OCI-LY3 (cell line): ENCODE measurements around the gene ZNF497.
A peak's percentile ranks its signal among the peaks of the same experiment; 100 is the strongest.

Experiments used
- H2AFZ ChIP-seq: fragments of 200-600, 300-600 bp; shearing (Covaris generic); 2 replicates; pipeline ENCODE4 v1.6.0; 2014; ENCODE audit warnings: antibody characterized with exemption, low read depth, low read length
- H3K27ac ChIP-seq: fragments of 200-600, 300-600 bp; sonication (generic); 2 replicates; pipeline ENCODE4 v1.5.1; 2014; ENCODE audit warnings: mild to moderate bottlenecking, low read length, moderate library complexity, mixed read lengths
- H3K27me3 ChIP-seq: fragments of 200-600, 300-600 bp; sonication (generic); 2 replicates; pipeline ENCODE4 v1.6.1; 2014; ENCODE audit warnings: low read depth, low read length, mixed read lengths
- H3K36me3 ChIP-seq: fragments of 200-600, 300-600 bp; sonication (generic); replicated peaks from 2 replicates; pipeline ENCODE3; 2014; ENCODE audit warnings: low read depth, low read length, mixed read lengths
- H3K4me1 ChIP-seq: fragments of 300-600, 200-600 bp; sonication (generic); 2 replicates; pipeline ENCODE4 v1.6.1; 2014; ENCODE audit warnings: low read length, mixed read lengths
- H3K4me2 ChIP-seq: fragments of 200-600, 300-600 bp; sonication (generic); 2 replicates; pipeline ENCODE4 v1.6.1; 2014; ENCODE audit warnings: low read length, mixed read lengths
- H3K4me3 ChIP-seq: fragments of 300-600, 200-600 bp; sonication (generic); 2 replicates; pipeline ENCODE4 v1.5.1; 2014; ENCODE audit warnings: antibody characterized with exemption, mild to moderate bottlenecking, low read length, moderate library complexity
- H3K79me2 ChIP-seq: fragments of 300-600, 200-600 bp; shearing (Covaris generic); 2 replicates; pipeline ENCODE4 v1.6.1; 2014; ENCODE audit warnings: mild to moderate bottlenecking, low read length, mixed read lengths
- H3K9ac ChIP-seq: fragments of 300-600, 200-600 bp; shearing (Covaris generic); 2 replicates; pipeline ENCODE4 v1.6.0; 2014; ENCODE audit warnings: mild to moderate bottlenecking, low read length, moderate library complexity
- H3K9me3 ChIP-seq: fragments of 200-600, 300-600 bp; shearing (Covaris generic); 2 replicates; pipeline ENCODE4 v1.6.1; 2014; ENCODE audit warnings: low read length, mixed read lengths; ENCODE audit not compliant: insufficient read depth
- H4K20me1 ChIP-seq: fragments of 200-600, 300-600 bp; sonication (generic); 2 replicates; pipeline ENCODE4 v1.6.1; 2016; ENCODE audit warnings: low read length, mixed read lengths; ENCODE audit not compliant: insufficient read depth
- CTCF ChIP-seq: fragments of 200-600, 300-600 bp; sonication (generic); IDR thresholded peaks from 2 replicates; pipeline ENCODE4 v1.5.1; 2014; ENCODE audit warnings: antibody characterized with exemption, low read length, low read depth
- EZH2phosphoT487 ChIP-seq: fragments of 200-600 bp; shearing (Covaris generic); IDR thresholded peaks from 2 replicates; pipeline ENCODE4 v1.6.1; 2018; ENCODE audit warnings: antibody characterized with exemption, mixed run types, low read depth

Gene ZNF497

GRCh38 chr19:58366585-58367430, 4.3 kb upstream of the ZNF497 start:
- no peak overlapping the region for H3K4me3 ChIP-seq
- H3K27ac ChIP-seq: no peak overlapping the region
- no peaks in the 10 kb centered on the region for H4K20me1 ChIP-seq
- no peaks in the 10 kb centered on the region for H3K36me3 ChIP-seq
- no peaks in the 10 kb centered on the region for H3K9me3 ChIP-seq
- H3K79me2 ChIP-seq: peaks cover 2% of the 10 kb centered on the region
- TF ChIP-seq EZH2phosphoT487 (no peak), CTCF (no peak)
- H3K9ac ChIP-seq: no peak overlapping the region
- H3K27me3 ChIP-seq: no peaks in the 10 kb centered on the region
- no peak overlapping the region for H2AFZ ChIP-seq
- H3K4me2 ChIP-seq: no peak overlapping the region
- H3K4me1 ChIP-seq: peaks cover 6% of the 10 kb centered on the region; the same call in 1 of the 2 replicates

GRCh38 chr19:58364146-58364545, 1.6 kb upstream of the ZNF497 start:
- no peak overlapping the region for H3K27ac ChIP-seq
- H3K79me2 ChIP-seq: peaks cover 12% of the 10 kb centered on the region
- H3K4me3 ChIP-seq: no peak overlapping the region
- peaks cover 14% of the 10 kb centered on the region for H3K4me1 ChIP-seq
- H3K27me3 ChIP-seq: no peaks in the 10 kb centered on the region
- H3K9me3 ChIP-seq: no peaks in the 10 kb centered on the region
- H2AFZ ChIP-seq: no peak overlapping the region
- no peak overlapping the region for H3K4me2 ChIP-seq
- no peak overlapping the region for H3K9ac ChIP-seq
- H3K36me3 ChIP-seq: no peaks in the 10 kb centered on the region
- H4K20me1 ChIP-seq: no peaks in the 10 kb centered on the region
- TF ChIP-seq CTCF (no peak), EZH2phosphoT487 (no peak)

- Histone ChIP-seq H3K9me3 (no peaks in the 10 kb centered on the region), H4K20me1 (no peaks in the 10 kb centered on the region), H3K9ac (peak overlapping the region; percentile 89), H3K79me2 (peaks cover 12% of the 10 kb centered on the region), H3K4me1 (peaks cover 14% of the 10 kb centered on the region), H3K4me3 (peak overlapping the region; percentile 82), H2AFZ (peak overlapping the region; percentile 67), H3K4me2 (peak overlapping the region; percentile 93), H3K36me3 (no peaks in the 10 kb centered on the region), H3K27ac (peak overlapping the region; percentile 68), H3K27me3 (no peaks in the 10 kb centered on the region)
- TF ChIP-seq CTCF (no peak; the same call in 1 of the 2 replicates), EZH2phosphoT487 (no peak)
Measured at GRCh38 chr19:58361900-58362271, 665 bp downstream of the ZNF497 start.

GRCh38 chr19:58357481-58358145, 4.9 kb downstream of the ZNF497 start:
- Histone ChIP-seq H3K27me3 (no peaks in the 10 kb centered on the region), H3K9ac (no peak overlapping the region), H3K36me3 (no peaks in the 10 kb centered on the region), H3K27ac (no peak overlapping the region), H3K79me2 (peaks cover 12% of the 10 kb centered on the region), H3K4me3 (no peak overlapping the region), H3K4me2 (no peak overlapping the region), H3K9me3 (no peaks in the 10 kb centered on the region), H3K4me1 (peaks cover 8% of the 10 kb centered on the region), H4K20me1 (no peaks in the 10 kb centered on the region), H2AFZ (no peak overlapping the region)
- no peak for TF ChIP-seq CTCF
- TF ChIP-seq EZH2phosphoT487: no peak
